ENCODE data around the gene MUC13.

Gene MUC13

GRCh38 chr3:124879337-124879680 lies 55.2 kb downstream of the MUC13 start:
- no peak for DNase-seq (ENCODE audit: insufficient read length, low spot score)
- no peak for FAIRE-seq

- FAIRE-seq, result peak; percentile 13
- DNase-seq (ENCODE audit: insufficient read length, low spot score), result peak; percentile 78
Measured at GRCh38 chr3:124878561-124879336, 55.8 kb downstream of the MUC13 start.

GRCh38 chr3:124877674-124878073 lies 56.9 kb downstream of the MUC13 start:
- DNase-seq (ENCODE audit: insufficient read length, low spot score), result no peak
- no peak for FAIRE-seq

- DNase-seq (ENCODE audit: insufficient read length, low spot score) (no peak), FAIRE-seq (no peak)
Measured at GRCh38 chr3:124876401-124876878, 58.1 kb downstream of the MUC13 start.

GRCh38 chr3:124873226-124873625 lies 61.3 kb downstream of the MUC13 start:
- FAIRE-seq (no peak), DNase-seq (ENCODE audit: insufficient read length, low spot score) (no peak)

- FAIRE-seq, result no peak
Measured at GRCh38 chr3:124867511-124867910, 67.0 kb downstream of the MUC13 start.

GRCh38 chr3:124862006-124862405 lies 72.5 kb downstream of the MUC13 start:
- DNase-seq (ENCODE audit: insufficient read length, low spot score) (no peak), FAIRE-seq (no peak)

More at GRCh38 chr3:124867511-124867910, 67.0 kb downstream of the MUC13 start:
- no peak for DNase-seq (ENCODE audit: insufficient read length, low spot score)

GRCh38 chr3:124861041-124861440 lies 73.5 kb downstream of the MUC13 start:
- FAIRE-seq (no peak), DNase-seq (ENCODE audit: insufficient read length, low spot score) (no peak)

- no peak for FAIRE-seq
- peak; percentile 86 for DNase-seq (ENCODE audit: insufficient read length, low spot score)
Measured at GRCh38 chr3:124860599-124860998, 74.0 kb downstream of the MUC13 start.

- DNase-seq (ENCODE audit: insufficient read length, low spot score) (no peak), FAIRE-seq (no peak)
Measured at GRCh38 chr3:124859025-124859424, 75.5 kb downstream of the MUC13 start.

- FAIRE-seq (no peak), DNase-seq (ENCODE audit: insufficient read length, low spot score) (no peak)
Measured at GRCh38 chr3:124858275-124858674, 76.3 kb downstream of the MUC13 start.

GRCh38 chr3:124856677-124857076 lies 77.9 kb downstream of the MUC13 start:
- FAIRE-seq, result no peak
- no peak for DNase-seq (ENCODE audit: insufficient read length, low spot score)

Measured in HTR-8/SVneo (cell line).